Stimulated activated CD4-positive, alpha-beta T cell treated with anti-CD3 and anti-CD28 coated beads, Interleukin-2, amount 100 ng/mL, for 4 hours (primary cell): ENCODE results near the gene THEM4.
"Not testable (repeated sequence)": the region's sequence is repeated elsewhere in the genome, so short reads cannot be mapped to it uniquely, and the experiment has no call there.

Experiments
- DNase-seq: peaks from one replicate; pipeline ENCODE4 v3.0.0-alpha.2; 2020; ENCODE audit warnings: low read depth

Gene THEM4

GRCh38 chr1:151859891-151860293 lies 49.4 kb downstream of the THEM4 start:
- DNase-seq, result no peak

GRCh38 chr1:151858886-151859665 lies 50.2 kb downstream of the THEM4 start:
- DNase-seq, result no peak

- no peak for DNase-seq
Observed at GRCh38 chr1:151858030-151858746, 51.1 kb downstream of the THEM4 start.

GRCh38 chr1:151855933-151856332 lies 53.4 kb downstream of the THEM4 start:
- DNase-seq, result no peak

- not testable (repeated sequence) for DNase-seq
Observed at GRCh38 chr1:151855516-151855915, 53.8 kb downstream of the THEM4 start.

GRCh38 chr1:151854658-151855057 lies 54.7 kb downstream of the THEM4 start:
- DNase-seq, result no peak

- DNase-seq, result no peak
Observed at GRCh38 chr1:151853411-151853943, 55.8 kb downstream of the THEM4 start, which contains the start of gene THEM5. Gene THEM5 (minus strand): TSS chr1:151853712. CDS start chr1:151853565, 147 bp downstream.

GRCh38 chr1:151852733-151853132 lies 56.6 kb downstream of the THEM4 start:
- no peak for DNase-seq

- DNase-seq, result no peak
Observed at GRCh38 chr1:151851886-151852285, 57.4 kb downstream of the THEM4 start.

- DNase-seq, result no peak
Observed at GRCh38 chr1:151849871-151850270, 59.4 kb downstream of the THEM4 start.

- no peak for DNase-seq
Observed at GRCh38 chr1:151849126-151849525, 60.2 kb downstream of the THEM4 start.

- no peak for DNase-seq
Observed at GRCh38 chr1:151847867-151848596, 61.3 kb downstream of the THEM4 start.

- no peak for DNase-seq
Observed at GRCh38 chr1:151846686-151847237, 62.5 kb downstream of the THEM4 start.

GRCh38 chr1:151846062-151846568 lies 63.2 kb downstream of the THEM4 start:
- no peak for DNase-seq

GRCh38 chr1:151843398-151843797 lies 65.9 kb downstream of the THEM4 start:
- DNase-seq, result no peak

GRCh38 chr1:151841141-151841540 lies 68.2 kb downstream of the THEM4 start:
- DNase-seq, result no peak

GRCh38 chr1:151840421-151840820 lies 68.9 kb downstream of the THEM4 start:
- no peak for DNase-seq

- DNase-seq, result peak; percentile 55
Observed at GRCh38 chr1:151839457-151840403, 69.6 kb downstream of the THEM4 start, which contains the start of gene C2CD4D. Gene C2CD4D (minus strand): TSS chr1:151839820. CDS start chr1:151838989, 831 bp downstream.

GRCh38 chr1:151839082-151839412 lies 70.3 kb downstream of the THEM4 start:
- no peak for DNase-seq

GRCh38 chr1:151838222-151839081 lies 70.9 kb downstream of the THEM4 start:
- DNase-seq, result no peak
